ENCODE data around the gene PRKAR2A. TPM values are rescaled to one million over a fixed set of nuclear protein-coding genes. Genes with fewer than 3 reads are reported as not detected.

The PRKAR2A gene
- total and polyA plus RNA-seq, 2 donors (not counting 3 experiments of a cell fraction or from before 2014, with no cell fraction given): 8.6 to 69.9 TPM

DNA sequence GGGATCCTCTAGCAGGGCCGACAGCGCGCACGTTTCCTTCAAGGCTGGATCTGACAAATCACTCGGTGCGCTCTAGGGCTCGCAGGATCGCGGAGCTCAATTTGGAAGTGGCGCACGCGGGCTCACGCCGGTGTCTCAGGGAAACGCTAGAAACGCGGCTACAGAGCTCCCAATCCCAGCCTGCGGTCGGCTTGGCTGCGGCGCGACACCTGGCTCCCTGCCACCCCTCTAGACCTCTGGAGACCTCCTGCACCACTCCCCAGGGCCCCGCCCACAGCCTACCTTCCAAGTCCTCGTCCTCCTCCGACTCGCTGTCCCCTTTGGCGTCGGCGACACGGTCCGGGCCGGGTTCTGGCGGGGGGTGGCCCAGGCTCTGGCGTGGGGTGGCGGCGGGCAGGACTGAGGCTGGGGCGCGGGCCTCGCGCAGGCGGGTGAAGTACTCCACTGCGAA lies 596 bp downstream of the PRKAR2A start:
- Histone ChIP-seq H2AFZ (ENCODE audit: low read depth, low read length) (peak overlapping the region; percentile 100), H3K9ac (replicated peaks; ENCODE audit: extremely low read depth, insufficient read depth, low read length) (peak overlapping the region; percentile 25), H3K79me2 (ENCODE audit: control insufficient read depth, insufficient read depth, low read length) (peaks cover 17% of the 10 kb centered on the region), H3K9me1 (replicated peaks; ENCODE audit: control insufficient read depth, extremely low read depth, insufficient read depth, low read length) (no peaks in the 10 kb centered on the region), H3K27ac (ENCODE audit: insufficient read depth, low read depth, low read length) (peak overlapping the region; percentile 44), H3K4me3 (replicated peaks in 1 of 3; ENCODE audit: insufficient read depth in 1 of 3, low read depth in 1 of 3, low read length in 3 of 3) (peak overlapping the region; percentile 48 to 68 (median 59)), H3K4me1 (ENCODE audit: control insufficient read depth, extremely low read depth, insufficient read depth, low read length) (peaks cover 9% of the 10 kb centered on the region), H3K9me3 (replicated peaks; ENCODE audit: control insufficient read depth, insufficient read depth, low read length) (no peaks in the 10 kb centered on the region), H4K20me1 (replicated peaks; ENCODE audit: control insufficient read depth, extremely low read depth, insufficient read depth, low read length) (no peaks in the 10 kb centered on the region), H3K27me3 (ENCODE audit: control insufficient read depth in 2 of 2, insufficient read depth in 2 of 2, low read length in 2 of 2) (no peaks in the 10 kb centered on the region), H3K36me3 (ENCODE audit: control insufficient read depth in 2 of 2, extremely low read depth in 1 of 2, insufficient read depth in 2 of 2, low read length in 2 of 2) (no peaks in the 10 kb centered on the region), H3K4me2 (ENCODE audit: insufficient read depth, low read length) (peak overlapping the region; percentile 83)
- DNase-seq (ENCODE audit: low read depth, low spot score): peak; percentile 77
- no TSS peak for BruUV-seq (replicated peaks)
- ChIA-PET POLR2A (interaction anchor here (0.5 to 1.2 kb wide), 3 partner anchors 12 to 85 kb away, joined by 3 to 7 read pairs (median 4); no protein-coding TSS in a partner anchor), CTCF (interaction anchor here (0.6 to 1.8 kb wide), 11 partner anchors 10 to 119 kb away, joined by 3 to 8 read pairs (median 3); no protein-coding TSS in a partner anchor)
- TF ChIP-seq GATA2 (IDR thresholded peaks at IDR 0.05; ENCODE audit: insufficient read depth, insufficient read length, low read depth, low read length) (no peak), POLR2AphosphoS5 (IDR thresholded peaks at IDR 0.05; ENCODE audit: insufficient read depth, low read depth, low read length) (no peak), MYC (IDR thresholded peaks at IDR 0.05; ENCODE audit: low read depth, low read length) (no peak), EZH2 (IDR thresholded peaks at IDR 0.05; ENCODE audit: borderline replicate concordance, low read depth, low read length, severe bottlenecking) (no peak), POLR2A (IDR thresholded peaks at IDR 0.05; ENCODE audit: low read depth, low read length) (no peak), FOS (IDR thresholded peaks at IDR 0.05; ENCODE audit: borderline replicate concordance, insufficient read depth, low read length) (no peak), JUN (IDR thresholded peaks at IDR 0.05; ENCODE audit: borderline replicate concordance, insufficient read depth, insufficient read length, low read depth) (no peak)
- TF ChIP-seq, protein P1, sequence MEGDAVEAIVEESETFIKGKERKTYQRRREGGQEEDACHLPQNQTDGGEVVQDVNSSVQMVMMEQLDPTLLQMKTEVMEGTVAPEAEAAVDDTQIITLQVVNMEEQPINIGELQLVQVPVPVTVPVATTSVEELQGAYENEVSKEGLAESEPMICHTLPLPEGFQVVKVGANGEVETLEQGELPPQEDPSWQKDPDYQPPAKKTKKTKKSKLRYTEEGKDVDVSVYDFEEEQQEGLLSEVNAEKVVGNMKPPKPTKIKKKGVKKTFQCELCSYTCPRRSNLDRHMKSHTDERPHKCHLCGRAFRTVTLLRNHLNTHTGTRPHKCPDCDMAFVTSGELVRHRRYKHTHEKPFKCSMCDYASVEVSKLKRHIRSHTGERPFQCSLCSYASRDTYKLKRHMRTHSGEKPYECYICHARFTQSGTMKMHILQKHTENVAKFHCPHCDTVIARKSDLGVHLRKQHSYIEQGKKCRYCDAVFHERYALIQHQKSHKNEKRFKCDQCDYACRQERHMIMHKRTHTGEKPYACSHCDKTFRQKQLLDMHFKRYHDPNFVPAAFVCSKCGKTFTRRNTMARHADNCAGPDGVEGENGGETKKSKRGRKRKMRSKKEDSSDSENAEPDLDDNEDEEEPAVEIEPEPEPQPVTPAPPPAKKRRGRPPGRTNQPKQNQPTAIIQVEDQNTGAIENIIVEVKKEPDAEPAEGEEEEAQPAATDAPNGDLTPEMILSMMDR (IDR thresholded peaks at IDR 0.05; ENCODE audit: extremely low read depth in 1 of 2, insufficient read depth in 1 of 2, low read depth in 1 of 2, low read length in 2 of 2): no peak
- TF ChIP-seq, protein P2, sequence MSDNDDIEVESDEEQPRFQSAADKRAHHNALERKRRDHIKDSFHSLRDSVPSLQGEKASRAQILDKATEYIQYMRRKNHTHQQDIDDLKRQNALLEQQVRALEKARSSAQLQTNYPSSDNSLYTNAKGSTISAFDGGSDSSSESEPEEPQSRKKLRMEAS (IDR thresholded peaks at IDR 0.05; ENCODE audit: insufficient read depth, insufficient read length): no peak
- intact Hi-C loops (cut with micrococcal nuclease) (loop anchor here (1.0 to 5.0 kb wide), 3 partner anchors 50 to 175 kb away; partner anchors contain the start of genes ARIH2, NDUFAF3 and SLC25A20), dilution Hi-C loops (cut with MboI; ENCODE audit: extremely low pct_ligation_motif_present, low sequenced_read_pairs) (no loop called here)
- peak; percentile 78 for FAIRE-seq

Data from endothelial cell of umbilical vein (primary cell).